ENCODE results near the gene SDS. TPM values are rescaled to one million over a fixed set of nuclear protein-coding genes. Genes with fewer than 3 reads are reported as not detected.

The SDS gene
- total and polyA plus RNA-seq, 9 donors = 0.20 to 12.8 (median 1.0) TPM; not detected in 2

DNA sequence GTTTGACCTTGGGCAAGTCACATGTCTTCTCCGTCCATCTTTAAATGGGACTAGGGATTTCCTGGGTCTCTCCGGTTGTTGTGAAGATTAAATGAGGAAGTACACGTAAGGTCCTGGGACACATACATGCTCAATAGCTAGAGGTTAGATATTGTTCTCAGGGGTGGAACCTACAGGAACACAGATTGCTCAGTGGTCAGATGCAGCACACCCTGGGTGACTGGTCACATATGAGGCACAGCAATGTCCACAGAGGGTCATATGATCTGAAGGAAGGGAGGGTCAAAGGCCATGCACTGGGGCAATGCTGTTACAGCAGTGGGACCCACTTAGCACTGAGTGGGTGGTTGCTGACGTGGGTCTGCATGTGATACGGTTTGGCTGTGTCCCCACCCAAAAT, 57.3 kb downstream of the SDS start:
- WGBS, 3 donors = 88 to 90% (median 89%) methylated on average over 5 of the region's 5 CpGs
- intact Hi-C loops (cut with DNase I) = no loop called here
- H3K4me1 ChIP-seq (ENCODE audit: insufficient read depth) = peaks cover 4% of the 10 kb centered on the region
- TF ChIP-seq, protein P1, sequence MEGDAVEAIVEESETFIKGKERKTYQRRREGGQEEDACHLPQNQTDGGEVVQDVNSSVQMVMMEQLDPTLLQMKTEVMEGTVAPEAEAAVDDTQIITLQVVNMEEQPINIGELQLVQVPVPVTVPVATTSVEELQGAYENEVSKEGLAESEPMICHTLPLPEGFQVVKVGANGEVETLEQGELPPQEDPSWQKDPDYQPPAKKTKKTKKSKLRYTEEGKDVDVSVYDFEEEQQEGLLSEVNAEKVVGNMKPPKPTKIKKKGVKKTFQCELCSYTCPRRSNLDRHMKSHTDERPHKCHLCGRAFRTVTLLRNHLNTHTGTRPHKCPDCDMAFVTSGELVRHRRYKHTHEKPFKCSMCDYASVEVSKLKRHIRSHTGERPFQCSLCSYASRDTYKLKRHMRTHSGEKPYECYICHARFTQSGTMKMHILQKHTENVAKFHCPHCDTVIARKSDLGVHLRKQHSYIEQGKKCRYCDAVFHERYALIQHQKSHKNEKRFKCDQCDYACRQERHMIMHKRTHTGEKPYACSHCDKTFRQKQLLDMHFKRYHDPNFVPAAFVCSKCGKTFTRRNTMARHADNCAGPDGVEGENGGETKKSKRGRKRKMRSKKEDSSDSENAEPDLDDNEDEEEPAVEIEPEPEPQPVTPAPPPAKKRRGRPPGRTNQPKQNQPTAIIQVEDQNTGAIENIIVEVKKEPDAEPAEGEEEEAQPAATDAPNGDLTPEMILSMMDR (IDR thresholded peaks at IDR 0.05) = no peak
- TF ChIP-seq EP300 (IDR thresholded peaks at IDR 0.05) = no peak
- H3K36me3 ChIP-seq = no peaks in the 10 kb centered on the region
- no peak overlapping the region for H3K4me3 ChIP-seq
- H3K9me3 ChIP-seq = no peaks in the 10 kb centered on the region
- H3K27me3 ChIP-seq = no peaks in the 10 kb centered on the region
- no peak for DNase-seq
- no peak overlapping the region for H3K27ac ChIP-seq

DNA sequence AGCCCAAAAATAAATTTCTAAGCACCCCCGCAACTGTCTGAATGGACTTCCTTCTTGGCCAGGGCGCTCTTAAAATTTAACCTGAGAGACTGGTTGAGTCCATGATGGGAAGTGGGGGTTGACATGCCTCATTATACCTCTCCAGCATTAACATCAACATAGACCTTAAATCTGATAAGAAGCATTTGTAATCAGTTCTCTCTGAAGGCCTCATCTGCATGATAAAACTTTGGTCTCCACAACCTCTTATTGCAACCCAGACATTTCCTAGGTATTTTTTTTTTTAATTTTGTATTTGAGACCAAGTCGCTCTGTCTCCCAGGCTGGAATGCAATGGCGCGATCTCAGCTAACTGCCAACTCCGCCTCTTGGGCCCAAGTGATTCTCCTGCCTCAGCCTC, 58.4 kb downstream of the SDS start:
- no peaks in the 10 kb centered on the region for H3K36me3 ChIP-seq
- DNase-seq = no peak
- H3K4me1 ChIP-seq (ENCODE audit: insufficient read depth) = peaks cover 4% of the 10 kb centered on the region
- WGBS, 3 donors = 93 to 96% (median 96%) methylated on average over 6 of the region's 6 CpGs
- H3K4me3 ChIP-seq = no peak overlapping the region
- no peak overlapping the region for H3K27ac ChIP-seq
- TF ChIP-seq, protein P1 (IDR thresholded peaks at IDR 0.05) = no peak
- no peak for TF ChIP-seq POLR2A (IDR thresholded peaks at IDR 0.05)
- TF ChIP-seq EP300 (IDR thresholded peaks at IDR 0.05) = no peak
- H3K9me3 ChIP-seq = no peaks in the 10 kb centered on the region
- no peaks in the 10 kb centered on the region for H3K27me3 ChIP-seq
- intact Hi-C loops (cut with DNase I) = no loop called here

Other genes starting within 250 kb of the SDS start
- gene DDX54, start 218.4 kb downstream of the SDS start, total RNA-seq = 10 to 100 TPM; 54.0 to 77.5 (median 71.4) TPM
- 10 to 100 TPM; 10.8 to 42.4 TPM for gene DDX54, start 218.4 kb downstream of the SDS start, polyA plus RNA-seq
- 10 to 100 TPM; 13.6 to 19.4 (median 15.4) TPM for gene RITA1, start 218.2 kb downstream of the SDS start, total RNA-seq
- gene RITA1, start 218.2 kb downstream of the SDS start, polyA plus RNA-seq = 10 to 100 TPM in 1 of 2 donors, 1 to 10 TPM in 1; 6.8 to 11.0 TPM
- gene TPCN1, start 182.4 kb downstream of the SDS start, total RNA-seq = 10 to 100 TPM; 29.8 to 65.6 (median 54.8) TPM
- gene TPCN1, start 182.4 kb downstream of the SDS start, polyA plus RNA-seq = 10 to 100 TPM; 28.0 to 40.3 TPM
- 100 to 1,000 TPM in 3 of 7 donors, 10 to 100 TPM in 4; 36.9 to 117 (median 88.0) TPM for gene SLC8B1, start 68.8 kb downstream of the SDS start, total RNA-seq
- 10 to 100 TPM; 61.0 to 72.9 TPM for gene SLC8B1, start 68.8 kb downstream of the SDS start, polyA plus RNA-seq
- gene PLBD2, start 45.3 kb downstream of the SDS start, total RNA-seq = 100 to 1,000 TPM in 1 of 7 donors, 10 to 100 TPM in 6; 31.5 to 101 (median 81.9) TPM
- 100 to 1,000 TPM in 1 of 2 donors, 10 to 100 TPM in 1; 45.0 to 135 TPM for gene PLBD2, start 45.3 kb downstream of the SDS start, polyA plus RNA-seq
- gene SDSL, start 18.5 kb upstream of the SDS start, total RNA-seq = 10 to 100 TPM in 1 of 7 donors, 1 to 10 TPM in 6; 1.7 to 19.3 (median 4.5) TPM
- 1 to 10 TPM in 1 of 2 donors, under 1 TPM in 1; 0.43 to 3.0 TPM for gene SDSL, start 18.5 kb upstream of the SDS start, polyA plus RNA-seq
- not detected for gene LHX5, start 68.0 kb upstream of the SDS start, total RNA-seq
- gene LHX5, start 68.0 kb upstream of the SDS start, polyA plus RNA-seq = not detected

Data from ovary (tissue), 9 donors.